PC-3 (cell line): ENCODE results near the gene PLCB2. TPM values are rescaled to one million over a fixed set of nuclear protein-coding genes. Genes with fewer than 3 reads are reported as not detected.

Experiments used
- ATAC-seq: fragments of 200-7000 bp; cut with Tn5 transposase; 2 replicates; pipeline ENCODE4 v1.9.1; 2020; ENCODE audit warnings: mild to moderate bottlenecking, moderate library complexity
- BruUV-seq: library from RNA; stranded (reverse); fragments of 400-500 nt; replicated peaks from 2 replicates; lab custom pipeline; 2021; lab: Mats Ljungman, UMichigan
- CTCF ChIA-PET: fragments of 300-600 bp; sonication (Branson Sonifier 250); formaldehyde crosslinking; loops from one replicate; lab custom pipeline; 2022; ENCODE audit warnings: antibody characterized with exemption; lab: Charles Lee
- POLR2A ChIA-PET: fragments of 300-600 bp; sonication (Branson Sonifier 250); formaldehyde crosslinking; loops from one replicate; lab custom pipeline; 2022; ENCODE audit warnings: antibody characterized with exemption; ENCODE audit not compliant: unreplicated experiment; lab: Charles Lee
- DNase-seq: peaks from one replicate; pipeline ENCODE4 v3.0.0-alpha.2; 2015
- H2AFZ ChIP-seq: fragments of 300-600 bp; sonication (generic); 2 replicates; pipeline ENCODE4 v1.6.0; 2016; ENCODE audit warnings: antibody characterized with exemption, low read length
- H3F3A ChIP-seq: fragments of 300-600 bp; sonication (generic); one replicate; pipeline ENCODE4 v1.6.0; 2017; ENCODE audit warnings: antibody characterized with exemption, low read length, control low read depth, mild to moderate bottlenecking; ENCODE audit not compliant: unreplicated experiment
- H3K27ac ChIP-seq: fragments of 300-600 bp; sonication (generic); 2 replicates; pipeline ENCODE4 v1.5.1; 2016; ENCODE audit warnings: mild to moderate bottlenecking, low read length
- H3K27me3 ChIP-seq: fragments of 300-600 bp; sonication (generic); 2 replicates; pipeline ENCODE4 v1.6.1; 2016; ENCODE audit warnings: low read length, mixed read lengths
- H3K36me3 ChIP-seq: fragments of 300-600 bp; sonication (generic); 2 replicates; pipeline ENCODE4 v1.6.1; 2016; ENCODE audit warnings: low read depth, mixed run types, low read length, mixed read lengths
- H3K4me1 ChIP-seq: fragments of 300-600 bp; sonication (generic); 2 replicates; pipeline ENCODE4 v1.5.1; 2016; ENCODE audit warnings: low read length; ENCODE audit not compliant: insufficient read depth
- H3K4me2 ChIP-seq: fragments of 300-600 bp; sonication (generic); 2 replicates; pipeline ENCODE4 v1.6.0; 2016; ENCODE audit warnings: low read length
- H3K4me3 ChIP-seq: fragments of 300-600 bp; sonication (generic); 2 replicates; pipeline ENCODE4 v1.5.1; 2016; ENCODE audit warnings: mild to moderate bottlenecking, low read length, mixed read lengths
- H3K79me2 ChIP-seq: fragments of 300-600 bp; sonication (generic); 2 replicates; pipeline ENCODE4 v1.6.1; 2017; ENCODE audit warnings: low read length, mixed read lengths
- H3K9ac ChIP-seq: fragments of 300-600 bp; sonication (generic); 2 replicates; pipeline ENCODE4 v1.6.0; 2016; ENCODE audit warnings: mild to moderate bottlenecking, low read length
- H3K9me2 ChIP-seq: fragments of 300-600 bp; sonication (generic); replicated peaks from 2 replicates; pipeline ENCODE4 v1.6.1; 2016; ENCODE audit warnings: mixed run types, low read length, mixed read lengths
- H3K9me3 ChIP-seq: fragments of 300-600 bp; sonication (generic); 2 replicates; pipeline ENCODE4 v1.6.1; 2016; ENCODE audit warnings: low read length, mixed read lengths
- H4K20me1 ChIP-seq: fragments of 300-600 bp; sonication (generic); 2 replicates; pipeline ENCODE4 v1.6.1; 2016; ENCODE audit warnings: low read length, mixed read lengths
- CTCF ChIP-seq: fragments of 300-600 bp; sonication (generic); conservative IDR thresholded peaks from 2 replicates; pipeline ENCODE4 v1.5.1; 2017; ENCODE audit warnings: antibody characterized with exemption, low read depth, mild to moderate bottlenecking, low read length
- EZH2 ChIP-seq: fragments of 300-600 bp; sonication (generic); IDR thresholded peaks from one replicate; pipeline ENCODE4 v1.6.1; 2017; ENCODE audit warnings: antibody characterized with exemption, mild to moderate bottlenecking, low read length; ENCODE audit not compliant: unreplicated experiment
- EZH2phosphoT487 ChIP-seq: fragments of 300-600 bp; sonication (generic); IDR thresholded peaks from 2 replicates; pipeline ENCODE4 v1.6.1; 2018; ENCODE audit warnings: mild to moderate bottlenecking, antibody characterized with exemption, low read length, borderline replicate concordance
- intact Hi-C: fragments of 100-400 bp; cut with micrococcal nuclease; formaldehyde crosslinking; loops from 2 replicates; pipeline ENCODE4 v1.9.0; 2023
- total RNA-seq: library from RNA; depleted of rRNA; stranded (reverse); fragments of >200 nt; gene quantifications from 2 replicates; pipeline ENCODE4 v1.2.3, GENCODE V29; 2014

PLCB2 gene
- total RNA-seq, 1 experiment from 2014 or later = 3.2 TPM

DNA sequence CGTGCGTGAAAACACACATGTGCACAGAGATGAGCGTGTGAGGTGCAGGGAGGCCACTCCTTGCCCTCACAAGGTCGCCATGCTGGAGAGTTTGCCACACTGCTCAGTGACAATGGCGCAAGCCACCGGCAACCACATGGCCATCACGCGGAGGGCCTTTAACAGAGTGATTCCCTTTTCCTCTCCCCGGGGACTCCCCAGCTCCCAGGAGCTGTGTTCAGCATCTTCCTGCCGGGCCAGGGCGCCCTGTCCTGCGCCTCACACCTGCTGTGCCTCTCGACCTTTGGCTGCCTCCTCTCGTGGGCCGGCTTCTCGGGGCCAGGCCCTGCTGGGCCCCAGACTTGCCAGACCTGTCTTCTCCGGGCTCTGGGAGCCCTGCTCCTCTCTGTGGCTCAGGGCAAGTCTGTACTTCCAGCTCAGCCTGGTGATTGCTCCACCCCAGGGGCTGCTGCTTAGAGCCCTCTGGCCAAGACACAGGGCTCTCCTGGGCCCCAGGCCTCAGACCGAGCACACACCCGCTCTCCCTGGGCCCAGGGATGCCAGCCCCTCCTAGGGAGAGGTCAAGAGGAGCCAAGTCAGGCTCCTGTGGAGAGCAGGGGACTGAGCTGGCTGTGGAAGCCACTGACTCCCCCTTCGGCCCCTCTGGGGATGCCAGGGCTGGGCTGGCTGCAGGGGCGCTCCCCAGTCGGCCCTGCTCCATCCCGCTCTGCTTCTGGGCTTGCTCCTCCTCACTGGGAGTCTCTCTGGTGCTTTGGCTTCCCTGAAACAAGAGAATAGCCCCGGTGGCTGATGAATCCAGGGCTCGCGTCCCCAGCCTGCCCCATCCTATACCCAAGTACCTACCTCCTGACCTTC lies 27.4 kb upstream of the PLCB2 start:
- H3K27me3 ChIP-seq = no peaks in the 10 kb centered on the region
- no peak for ATAC-seq
- peaks cover 37% of the 10 kb centered on the region for H3K4me1 ChIP-seq
- no peak for TF ChIP-seq EZH2
- no peak for TF ChIP-seq CTCF
- no peak for TF ChIP-seq EZH2phosphoT487
- H2AFZ ChIP-seq = no peak overlapping the region
- no peak overlapping the region for H3K4me3 ChIP-seq
- peaks cover 47% of the 10 kb centered on the region for H3K79me2 ChIP-seq
- no TSS peak for BruUV-seq
- no peaks in the 10 kb centered on the region for H3K9me2 ChIP-seq
- peaks cover 48% of the 10 kb centered on the region for H3K36me3 ChIP-seq
- no peaks in the 10 kb centered on the region for H3K9me3 ChIP-seq
- intact Hi-C loops = loop anchor here (5.0 kb wide), 1 partner anchor 228 kb away; the partner anchor contains the start of gene BMF
- no peak overlapping the region for H3K9ac ChIP-seq
- ChIA-PET CTCF (no interaction called here), POLR2A (no interaction called here)
- no peak for DNase-seq
- H4K20me1 ChIP-seq = no peaks in the 10 kb centered on the region
- no peak overlapping the region for H3K27ac ChIP-seq
- no peak overlapping the region for H3K4me2 ChIP-seq
- H3F3A ChIP-seq = peaks cover 18% of the 10 kb centered on the region

- Histone ChIP-seq H3K79me2 (peaks cover 41% of the 10 kb centered on the region), H3K27ac (no peak overlapping the region), H3K9me2 (no peaks in the 10 kb centered on the region), H3K4me1 (peaks cover 31% of the 10 kb centered on the region), H4K20me1 (no peaks in the 10 kb centered on the region), H3F3A (peaks cover 18% of the 10 kb centered on the region), H3K9ac (no peak overlapping the region), H3K4me3 (no peak overlapping the region), H3K27me3 (no peaks in the 10 kb centered on the region), H3K36me3 (peaks cover 48% of the 10 kb centered on the region), H3K9me3 (no peaks in the 10 kb centered on the region), H3K4me2 (no peak overlapping the region), H2AFZ (no peak overlapping the region)
- TF ChIP-seq EZH2 (no peak), CTCF (no peak), EZH2phosphoT487 (no peak)
- ChIA-PET CTCF (no interaction called here), POLR2A (no interaction called here)
- ATAC-seq (no peak), DNase-seq (no peak)
- no TSS peak for BruUV-seq
- intact Hi-C loops = no loop called here
These were observed 26.8 kb upstream of the PLCB2 start for GRCh38 chr15:40334541-40334940.

DNA sequence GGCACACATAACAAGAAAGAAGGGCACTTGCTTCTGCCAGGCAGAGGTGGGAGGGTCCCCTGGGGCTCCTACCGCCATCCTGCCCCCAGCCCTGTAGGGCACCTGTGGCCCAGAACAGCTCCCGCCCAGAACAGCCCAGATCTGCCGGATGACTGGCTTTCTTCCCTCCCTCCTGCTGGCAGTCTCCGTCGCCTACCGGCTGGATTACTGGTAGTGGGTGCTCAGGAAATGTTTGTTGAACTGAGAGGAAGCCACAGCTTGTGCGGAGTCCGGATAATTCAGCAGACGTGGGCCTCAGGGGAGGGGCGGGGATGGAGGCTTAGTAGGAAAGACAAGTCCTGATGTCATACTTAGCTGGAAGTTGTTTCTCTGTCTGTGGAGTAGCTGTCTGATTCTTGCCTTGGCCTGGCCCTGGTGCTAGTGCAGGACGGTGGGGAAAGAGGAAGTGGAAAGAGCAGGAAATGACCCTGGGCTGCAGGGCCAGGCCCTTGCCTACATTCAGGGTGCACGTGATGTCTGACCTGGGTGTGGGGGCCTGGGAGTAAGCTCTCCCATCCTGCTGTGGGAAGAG lies 26.3 kb upstream of the PLCB2 start:
- TF ChIP-seq CTCF (no peak), EZH2 (no peak), EZH2phosphoT487 (no peak)
- DNase-seq (no peak), ATAC-seq (no peak)
- Histone ChIP-seq H4K20me1 (no peaks in the 10 kb centered on the region), H3K4me2 (no peak overlapping the region), H3K27ac (no peak overlapping the region), H3K9me3 (no peaks in the 10 kb centered on the region), H3K9me2 (no peaks in the 10 kb centered on the region), H3K79me2 (peaks cover 35% of the 10 kb centered on the region), H3F3A (peaks cover 21% of the 10 kb centered on the region), H3K4me3 (no peak overlapping the region), H3K36me3 (peaks cover 48% of the 10 kb centered on the region), H3K9ac (no peak overlapping the region), H2AFZ (no peak overlapping the region), H3K27me3 (no peaks in the 10 kb centered on the region), H3K4me1 (peaks cover 26% of the 10 kb centered on the region)
- POLR2A ChIA-PET = interaction anchor here (0.5 kb wide), 1 partner anchor 9 kb away, joined by 4 read pairs; no protein-coding TSS in a partner anchor
- no TSS peak for BruUV-seq
- CTCF ChIA-PET = no interaction called here
- intact Hi-C loops = no loop called here
